ENCODE data around the gene ARPC1A.
A peak's percentile ranks its signal among the peaks of the same experiment; 100 is the strongest.
"Not testable (repeated sequence)": the region's sequence is repeated elsewhere in the genome, so short reads cannot be mapped to it uniquely, and the experiment has no call there.

Gene ARPC1A

DNA sequence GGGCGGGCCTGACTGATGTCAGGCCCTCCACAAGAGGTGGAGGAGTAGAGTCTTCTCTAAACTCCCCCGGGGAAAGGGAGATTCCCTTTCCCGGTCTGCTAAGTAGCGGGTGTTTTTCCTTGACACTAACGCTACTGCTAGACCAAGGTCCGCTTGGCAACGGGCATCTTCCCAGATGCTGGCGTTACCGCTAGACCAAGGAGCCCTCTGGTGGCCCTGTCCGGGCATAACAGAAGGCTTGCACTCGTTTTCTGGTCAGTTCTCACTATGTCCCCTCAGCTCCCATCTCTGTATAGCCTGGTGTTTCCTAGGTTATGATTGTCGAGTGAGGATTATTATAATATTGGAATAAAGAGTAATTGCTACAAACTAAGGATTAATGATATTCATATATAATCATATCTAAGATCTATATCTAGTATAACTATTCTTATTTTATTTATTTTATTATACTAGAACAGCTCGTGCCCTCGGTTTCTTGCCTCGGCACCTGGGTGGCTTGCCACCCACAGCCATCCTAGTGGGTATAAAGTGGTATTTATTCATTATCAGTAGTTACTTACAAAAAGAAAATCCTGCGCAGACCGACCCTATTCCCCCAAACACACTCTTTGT lies 89.9 kb downstream of the ARPC1A start:
- not testable (repeated sequence) for H3K4ac ChIP-seq (ENCODE audit: low read depth in 1 of 2, low read length in 2 of 2)

More for the DNA sequence above, 89.9 kb downstream of the ARPC1A start:
- H3K9me3 ChIP-seq (ENCODE audit: control insufficient read depth, low read length); H3K4me1 ChIP-seq (ENCODE audit: control insufficient read depth, insufficient read depth, low read depth, low read length); H2AK5ac ChIP-seq (ENCODE audit: low read length, severe bottlenecking); H3K4me2 ChIP-seq (ENCODE audit: low read length, poor library complexity, severe bottlenecking); H2BK120ac ChIP-seq (ENCODE audit: low read depth, low read length); H3K23ac ChIP-seq (ENCODE audit: low read length in 2 of 2); H2BK15ac ChIP-seq (ENCODE audit: low read depth, poor library complexity, severe bottlenecking); H3K9ac ChIP-seq (ENCODE audit: low read length); H3K4me3 ChIP-seq (ENCODE audit: insufficient read depth in 1 of 2, low read depth in 1 of 2, low read length in 2 of 2); H4K91ac ChIP-seq (ENCODE audit: low read length); H3K27ac ChIP-seq (ENCODE audit: low read length, poor library complexity, severe bottlenecking); H2AFZ ChIP-seq (ENCODE audit: low read depth, low read length); H3K18ac ChIP-seq (ENCODE audit: low read depth in 1 of 2, low read length in 2 of 2); H2BK12ac ChIP-seq (ENCODE audit: low read length in 2 of 2); H2BK5ac ChIP-seq (ENCODE audit: low read depth, low read length, poor library complexity, severe bottlenecking); H4K8ac ChIP-seq (ENCODE audit: low read length); H3K27me3 ChIP-seq (ENCODE audit: control insufficient read depth in 1 of 2, insufficient read depth in 1 of 2, low read length in 2 of 2); H3K14ac ChIP-seq (ENCODE audit: low read length in 2 of 2): not testable (repeated sequence)
- Histone ChIP-seq H3K79me1 (replicated peaks; ENCODE audit: low read length, poor library complexity, severe bottlenecking) (peaks cover 31% of the 10 kb centered on the region), H3K36me3 (ENCODE audit: control insufficient read depth in 1 of 2, insufficient read depth in 2 of 2, low read depth in 1 of 2, low read length in 2 of 2) (peaks cover 80 to 94% of the 10 kb centered on the region in 2 experiments)
- DNase-seq = peak; percentile 75
- 61% methylated on average over 12 of the region's 17 CpGs for WGBS
